Stimulated activated naive CD4-positive, alpha-beta T cell treated with Interleukin-2 at 50 U/mL for 16 hours (primary cell): ENCODE measurements around the gene NDUFV3.
"Not testable (repeated sequence)": the region's sequence is repeated elsewhere in the genome, so short reads cannot be mapped to it uniquely, and the experiment has no call there.

Experiments used
- DNase-seq: peaks from one replicate; lab custom pipeline; 2025; lab: John Stamatoyannopoulos, UW

Gene NDUFV3

GRCh38 chr21:42936360-42936759, 43.3 kb downstream of the NDUFV3 start:
- not testable (repeated sequence) for DNase-seq

GRCh38 chr21:42937034-42937940, 44.2 kb downstream of the NDUFV3 start:
- DNase-seq: not testable (repeated sequence)

- DNase-seq: no peak
Observed at GRCh38 chr21:42937960-42938605, 45.0 kb downstream of the NDUFV3 start.

GRCh38 chr21:42938606-42938995, 45.5 kb downstream of the NDUFV3 start:
- not testable (repeated sequence) for DNase-seq

DNA sequence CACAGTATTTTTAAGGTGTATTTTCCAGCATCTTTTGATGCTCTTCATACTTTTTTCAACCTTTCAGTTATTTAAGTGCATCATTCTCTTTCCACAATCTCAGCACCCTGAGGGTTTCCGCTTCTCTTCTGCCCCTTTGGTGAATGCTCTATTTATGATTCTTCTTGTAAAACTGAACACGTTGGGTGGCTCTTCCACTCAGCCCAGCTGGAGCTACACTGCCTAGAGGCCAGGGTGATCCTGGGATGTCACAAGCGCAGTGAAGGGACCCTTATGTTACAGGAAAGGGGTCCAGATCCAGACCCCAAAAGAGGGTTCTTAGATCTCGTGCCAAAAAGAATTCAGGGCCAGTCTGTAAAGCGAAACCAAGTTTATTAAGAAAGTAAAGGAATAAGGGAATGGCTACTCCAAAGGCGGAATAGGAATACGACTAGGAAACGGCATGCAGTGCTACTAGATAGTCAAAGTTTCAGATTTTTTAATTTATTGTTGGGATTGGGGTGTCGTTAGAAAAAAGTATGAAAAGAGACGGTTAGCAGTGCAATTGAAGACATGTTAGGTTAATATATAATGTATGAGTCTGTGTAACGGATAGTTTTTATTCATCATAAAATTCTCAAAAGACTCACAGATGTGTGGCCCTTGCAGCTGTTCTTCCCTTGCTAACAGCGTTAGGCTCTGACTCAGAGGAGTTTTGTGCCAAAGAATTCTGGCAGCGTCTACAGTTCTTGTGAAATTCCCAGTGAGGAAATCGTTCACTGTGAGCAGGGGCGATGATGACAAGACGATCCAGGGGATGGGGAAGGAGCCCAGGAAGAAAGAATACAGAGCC, 46.7 kb downstream of the NDUFV3 start:
- no peak for DNase-seq

DNA sequence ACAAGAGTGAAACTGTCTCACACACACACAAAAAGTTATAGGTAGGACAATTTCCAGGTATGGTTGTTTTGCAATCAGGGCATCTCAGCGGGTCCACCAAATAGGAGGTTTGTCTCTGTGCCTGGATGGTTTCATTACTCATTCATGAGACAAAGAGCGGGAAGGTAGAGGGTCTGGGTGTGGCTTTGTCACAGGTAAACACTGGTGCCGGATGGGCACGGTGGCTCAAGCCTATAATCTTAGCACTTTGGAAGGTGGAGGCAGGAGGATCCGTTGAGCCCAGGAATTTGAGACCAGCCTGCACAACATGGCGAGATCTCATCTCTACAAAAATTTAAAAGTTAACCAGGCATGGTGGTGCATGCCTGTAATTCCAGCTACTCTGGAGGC, 48.6 kb downstream of the NDUFV3 start:
- DNase-seq: no peak

GRCh38 chr21:42942244-42942643, 49.1 kb downstream of the NDUFV3 start:
- no peak for DNase-seq

DNA sequence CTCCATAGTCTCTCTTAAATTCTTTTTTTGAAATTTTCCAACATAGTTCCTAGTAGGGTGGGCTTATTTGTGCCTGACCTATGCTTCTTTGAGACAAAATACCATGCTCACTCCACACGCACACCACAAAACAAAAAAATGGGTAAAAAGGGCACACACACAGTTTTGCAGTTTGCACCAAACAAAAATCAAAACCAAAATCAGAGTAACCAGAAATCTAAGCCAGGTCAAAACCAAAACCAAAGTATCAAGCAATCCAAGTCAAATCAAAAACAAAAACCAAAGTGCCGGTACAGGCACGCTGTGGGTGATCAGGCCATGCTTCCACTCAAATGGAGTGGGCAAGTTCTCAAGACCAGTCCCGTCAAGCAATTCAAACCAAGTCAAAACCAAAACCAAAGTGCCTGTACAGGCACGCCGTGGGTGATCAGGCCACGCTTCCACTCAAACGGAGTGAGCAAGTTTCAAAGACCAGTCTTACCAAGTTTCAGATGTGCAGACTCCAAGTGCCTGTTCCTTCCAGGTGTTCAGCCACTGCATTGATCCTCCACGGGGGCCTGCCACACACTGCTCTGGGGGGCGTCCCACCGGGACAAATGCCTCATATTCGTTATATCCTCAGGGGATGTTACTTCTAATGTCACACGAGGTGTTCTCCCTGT, 56.1 kb downstream of the NDUFV3 start:
- DNase-seq: not testable (repeated sequence)

- not testable (repeated sequence) for DNase-seq
Observed at GRCh38 chr21:42951193-42951592, 58.1 kb downstream of the NDUFV3 start.

GRCh38 chr21:42956824-42957630, 63.9 kb downstream of the NDUFV3 start:
- DNase-seq: peak; percentile 57

GRCh38 chr21:42958122-42958521, 65.0 kb downstream of the NDUFV3 start:
- not testable (repeated sequence) for DNase-seq

DNA sequence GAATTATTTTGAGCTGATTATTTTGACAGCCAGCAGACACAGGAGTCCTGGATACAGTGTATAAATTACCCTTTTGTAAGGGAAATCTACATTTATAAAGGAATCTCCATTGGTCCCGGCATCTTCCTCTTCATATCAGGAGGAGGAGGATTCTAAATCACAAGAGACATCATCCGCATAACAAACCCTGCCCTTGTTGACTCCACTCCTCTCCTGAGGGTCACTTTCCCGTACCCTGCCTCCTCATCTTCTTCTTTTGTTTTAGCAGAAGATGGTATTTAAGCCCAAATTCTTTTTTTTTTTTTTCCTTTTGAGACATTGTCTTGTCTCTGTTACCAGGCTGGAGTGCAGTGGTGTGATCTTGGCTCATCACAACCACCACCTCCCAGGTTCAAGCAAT, 66.6 kb downstream of the NDUFV3 start:
- no peak for DNase-seq

DNA sequence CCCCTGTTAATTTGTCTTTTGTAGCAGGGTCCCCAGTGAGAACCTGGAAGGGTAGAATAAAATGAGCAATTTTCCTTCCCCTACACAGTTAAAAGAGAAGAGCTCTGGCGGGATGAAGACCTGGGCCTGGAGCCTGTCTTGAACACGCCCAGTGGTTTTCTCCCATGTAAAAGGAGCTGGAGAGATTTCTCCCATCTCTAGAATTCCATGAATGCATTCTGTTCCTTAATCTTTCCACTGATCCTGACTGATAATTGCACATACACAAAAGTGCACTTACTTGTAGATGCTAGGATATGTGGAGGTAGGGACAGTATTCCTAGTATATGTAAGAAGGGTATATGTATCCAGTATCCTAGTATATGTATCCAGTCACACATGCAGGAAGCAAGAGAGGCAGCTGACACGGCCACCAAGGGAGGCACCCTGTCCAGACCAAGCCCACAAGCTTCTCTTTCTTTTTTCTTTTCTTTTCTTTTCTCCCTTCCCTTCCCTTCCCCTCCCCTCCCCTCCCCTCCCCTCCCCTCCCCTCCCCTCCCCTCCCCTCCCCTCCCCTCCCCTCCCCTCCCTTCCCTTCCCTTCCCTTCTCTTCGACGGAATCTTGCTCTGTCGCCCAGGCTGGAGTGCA, 69.4 kb downstream of the NDUFV3 start:
- DNase-seq: no peak
